ENCODE measurements around the gene STARD6. TPM values are rescaled to one million over a fixed set of nuclear protein-coding genes. Genes with fewer than 3 reads are reported as not detected.

The STARD6 gene
- total and polyA plus RNA-seq, 2 donors (not counting 1 experiment from before 2014, with no cell fraction given) = 0.33 to 0.39 TPM

- TF ChIP-seq CTCF (conservative IDR thresholded peaks at IDR 0.05 in 1 of 2, IDR thresholded peaks at IDR 0.05 in 1 of 2; ENCODE audit: low read depth in 1 of 2, low read length in 2 of 2) = no peak
- no peak for TF ChIP-seq EZH2 (IDR thresholded peaks at IDR 0.05; ENCODE audit: low read length, missing control alignments)
- Histone ChIP-seq H3K27me3 (ENCODE audit: control insufficient read depth, insufficient read depth, low read length) (no peaks in the 10 kb centered on the region), H3K79me2 (ENCODE audit: control insufficient read depth, insufficient read depth, low read length) (no peaks in the 10 kb centered on the region), H3K27ac (ENCODE audit: insufficient read depth, low read length) (no peak overlapping the region), H2AFZ (ENCODE audit: low read length) (no peak overlapping the region), H3K36me3 (ENCODE audit: control insufficient read depth, insufficient read depth, low read length) (no peaks in the 10 kb centered on the region), H3K9me3 (ENCODE audit: control insufficient read depth, insufficient read depth, low read depth, low read length) (no peaks in the 10 kb centered on the region), H4K20me1 (ENCODE audit: control insufficient read depth, extremely low read depth, insufficient read depth, low read length) (no peaks in the 10 kb centered on the region), H3K4me1 (ENCODE audit: control insufficient read depth, extremely low read depth, insufficient read depth, low read length) (peaks cover 4% of the 10 kb centered on the region), H3K9ac (ENCODE audit: insufficient read depth, low read length) (no peak overlapping the region), H3K4me3 (replicated peaks in 1 of 4; ENCODE audit: control extremely low read depth in 1 of 4, insufficient read depth in 1 of 4, low read depth in 3 of 4, low read length in 4 of 4) (no peak overlapping the region), H3K4me2 (ENCODE audit: extremely low read depth, insufficient read depth, low read length) (no peak overlapping the region)
- DNase-seq (ENCODE audit: low read depth in 2 of 2) = no peak
Measured at GRCh38 chr18:54386043-54386442, 28.4 kb upstream of the STARD6 start.

DNA sequence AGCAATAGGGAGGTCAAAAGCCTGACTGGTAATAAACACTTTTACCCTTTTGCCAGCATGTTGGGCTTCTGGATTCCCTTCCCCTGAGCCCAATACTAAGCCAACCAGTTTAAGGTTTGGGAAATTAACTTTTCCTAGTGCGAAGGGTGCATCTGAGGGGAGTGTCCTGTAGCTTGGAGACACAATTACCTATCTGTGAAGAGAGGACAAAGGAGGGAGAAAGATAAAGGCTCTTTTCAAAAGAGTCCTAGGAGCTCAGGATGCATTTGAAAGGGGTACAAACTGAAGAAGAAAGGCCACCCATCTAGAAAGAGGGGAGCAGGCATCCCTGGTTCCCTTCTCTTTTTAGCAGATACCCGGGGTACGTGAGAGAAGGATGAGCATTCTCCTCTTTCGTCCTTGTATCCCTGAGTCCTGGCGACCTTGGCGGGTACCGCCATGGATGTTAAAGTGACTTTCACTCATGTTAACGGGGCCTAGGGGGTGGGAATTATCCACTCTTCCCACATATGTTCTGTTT, 25.1 kb upstream of the STARD6 start:
- H3K27me3 ChIP-seq (ENCODE audit: control insufficient read depth, insufficient read depth, low read length) = no peaks in the 10 kb centered on the region
- no peak for DNase-seq (ENCODE audit: low read depth in 2 of 2)
- no peak overlapping the region for H3K9ac ChIP-seq (ENCODE audit: insufficient read depth, low read length)
- H3K9me3 ChIP-seq (ENCODE audit: control insufficient read depth, insufficient read depth, low read depth, low read length) = no peaks in the 10 kb centered on the region
- H3K4me1 ChIP-seq (ENCODE audit: control insufficient read depth, extremely low read depth, insufficient read depth, low read length) = peaks cover 4% of the 10 kb centered on the region
- no peak overlapping the region for H2AFZ ChIP-seq (ENCODE audit: low read length)
- H4K20me1 ChIP-seq (ENCODE audit: control insufficient read depth, extremely low read depth, insufficient read depth, low read length) = no peaks in the 10 kb centered on the region
- H3K27ac ChIP-seq (ENCODE audit: insufficient read depth, low read length) = no peak overlapping the region
- H3K4me3 ChIP-seq (replicated peaks in 1 of 4; ENCODE audit: control extremely low read depth in 1 of 4, insufficient read depth in 1 of 4, low read depth in 3 of 4, low read length in 4 of 4) = no peak overlapping the region
- no peak for TF ChIP-seq CTCF (conservative IDR thresholded peaks at IDR 0.05 in 1 of 2, IDR thresholded peaks at IDR 0.05 in 1 of 2; ENCODE audit: low read depth in 1 of 2, low read length in 2 of 2)
- no peak for TF ChIP-seq EZH2 (IDR thresholded peaks at IDR 0.05; ENCODE audit: low read length, missing control alignments)
- H3K36me3 ChIP-seq (ENCODE audit: control insufficient read depth, insufficient read depth, low read length) = no peaks in the 10 kb centered on the region
- H3K79me2 ChIP-seq (ENCODE audit: control insufficient read depth, insufficient read depth, low read length) = no peaks in the 10 kb centered on the region
- no peak overlapping the region for H3K4me2 ChIP-seq (ENCODE audit: extremely low read depth, insufficient read depth, low read length)

DNA sequence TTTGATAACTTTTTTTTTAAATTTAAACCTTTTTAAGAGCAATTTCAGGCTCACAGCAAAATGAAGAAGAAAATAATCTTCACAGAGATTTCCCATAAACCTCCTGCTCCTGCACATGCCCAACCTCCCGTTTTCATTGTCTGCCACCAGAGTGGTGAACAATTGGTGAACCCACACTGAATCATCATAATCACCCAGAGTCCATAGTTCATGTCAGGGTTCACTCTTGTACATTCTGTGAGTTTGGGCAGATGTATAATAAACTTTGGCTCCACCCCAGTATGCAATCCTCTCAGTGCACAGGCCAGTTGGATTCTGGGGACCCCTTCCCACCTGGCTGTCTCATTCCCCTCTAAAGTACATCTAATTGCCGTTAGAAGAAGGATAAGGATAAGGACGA, 24.4 kb upstream of the STARD6 start:
- Histone ChIP-seq H3K9me3 (ENCODE audit: control insufficient read depth, insufficient read depth, low read depth, low read length) (no peaks in the 10 kb centered on the region), H3K27ac (ENCODE audit: insufficient read depth, low read length) (no peak overlapping the region), H2AFZ (ENCODE audit: low read length) (no peak overlapping the region), H3K4me2 (ENCODE audit: extremely low read depth, insufficient read depth, low read length) (no peak overlapping the region), H3K79me2 (ENCODE audit: control insufficient read depth, insufficient read depth, low read length) (no peaks in the 10 kb centered on the region), H3K4me3 (replicated peaks in 1 of 4; ENCODE audit: control extremely low read depth in 1 of 4, insufficient read depth in 1 of 4, low read depth in 3 of 4, low read length in 4 of 4) (no peak overlapping the region), H4K20me1 (ENCODE audit: control insufficient read depth, extremely low read depth, insufficient read depth, low read length) (no peaks in the 10 kb centered on the region), H3K27me3 (ENCODE audit: control insufficient read depth, insufficient read depth, low read length) (no peaks in the 10 kb centered on the region), H3K9ac (ENCODE audit: insufficient read depth, low read length) (no peak overlapping the region), H3K4me1 (ENCODE audit: control insufficient read depth, extremely low read depth, insufficient read depth, low read length) (no peaks in the 10 kb centered on the region), H3K36me3 (ENCODE audit: control insufficient read depth, insufficient read depth, low read length) (no peaks in the 10 kb centered on the region)
- no peak for TF ChIP-seq EZH2 (IDR thresholded peaks at IDR 0.05; ENCODE audit: low read length, missing control alignments)
- TF ChIP-seq CTCF (conservative IDR thresholded peaks at IDR 0.05 in 1 of 2, IDR thresholded peaks at IDR 0.05 in 1 of 2; ENCODE audit: low read depth in 1 of 2, low read length in 2 of 2) = no peak
- DNase-seq (ENCODE audit: low read depth in 2 of 2) = no peak

All from fibroblast of lung (primary cell).